HG03442 (cell line): Measurements from ENCODE around the gene ADORA3.
"Not testable (repeated sequence)": the region's sequence is repeated elsewhere in the genome, so short reads cannot be mapped to it uniquely, and the experiment has no call there.

ENCODE experiments used
- ATAC-seq: cut with Tn5 transposase; IDR thresholded peaks from one replicate; pipeline ENCODE4 v1.9.1; 2021; ENCODE audit warnings: mild to moderate bottlenecking, moderate library complexity; ENCODE audit not compliant: unreplicated experiment

ADORA3 gene

DNA sequence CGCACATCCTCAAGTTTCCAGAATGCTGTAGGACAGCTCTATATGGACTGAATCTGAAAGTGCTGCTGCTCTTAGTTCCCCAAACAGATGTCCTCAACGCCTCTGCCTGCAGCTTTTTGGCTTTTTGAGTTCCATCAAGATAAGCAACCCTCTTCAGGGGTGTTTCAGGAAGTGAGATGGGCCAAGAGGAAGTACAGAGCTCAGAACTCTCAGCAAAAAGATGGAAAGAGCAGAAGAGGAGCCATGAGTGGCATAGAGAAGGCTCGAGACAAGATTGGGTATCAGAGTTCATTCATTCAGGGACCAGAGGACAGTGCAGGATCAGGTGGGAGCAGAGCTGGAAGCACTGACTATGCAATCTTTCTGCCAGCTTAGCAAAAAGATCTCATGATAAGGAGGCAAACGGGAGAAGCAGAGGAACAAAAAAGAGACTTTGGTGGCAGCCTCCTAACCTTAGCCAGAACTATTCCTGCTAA is at the start of gene ADORA3, which contains the start of gene TMIGD3:
ADORA3 (minus strand) TSS at position 49 of the 476 bp plus-strand sequence. CDS start 279 bp downstream, outside the sequence.
TMIGD3 (minus strand) TSS at position 49 of the 476 bp plus-strand sequence. CDS start 279 bp downstream, outside the sequence.
- no peak for ATAC-seq

- no peak for ATAC-seq
Measured at GRCh38 chr1:111553196-111553595, 49.8 kb upstream of the ADORA3 start.

GRCh38 chr1:111552587-111552986 is 49.2 kb upstream of the ADORA3 start:
- no peak for ATAC-seq

GRCh38 chr1:111551623-111552411 is 48.4 kb upstream of the ADORA3 start:
- ATAC-seq = no peak

DNA sequence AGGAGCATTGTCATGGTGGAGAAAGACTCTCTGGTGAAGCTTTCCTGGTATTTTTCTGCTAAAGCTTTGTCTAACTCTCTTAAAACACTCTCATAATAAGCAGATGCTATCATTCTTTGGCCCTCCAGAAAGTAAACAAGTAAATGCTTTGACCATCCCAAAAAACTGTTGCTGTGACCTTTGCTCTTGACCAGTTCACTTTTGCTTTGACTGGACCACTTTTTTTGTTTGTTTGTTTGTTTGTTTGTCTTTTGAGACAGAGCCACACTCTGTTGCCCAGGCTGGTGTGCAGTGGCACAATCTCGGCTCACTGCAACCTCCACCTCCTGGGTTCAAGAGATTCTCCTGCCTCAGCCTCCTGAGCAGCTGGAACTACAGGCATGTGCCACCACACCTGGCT is 44.4 kb upstream of the ADORA3 start:
- ATAC-seq = not testable (repeated sequence)

GRCh38 chr1:111542187-111542586 is 38.8 kb upstream of the ADORA3 start:
- ATAC-seq = no peak

DNA sequence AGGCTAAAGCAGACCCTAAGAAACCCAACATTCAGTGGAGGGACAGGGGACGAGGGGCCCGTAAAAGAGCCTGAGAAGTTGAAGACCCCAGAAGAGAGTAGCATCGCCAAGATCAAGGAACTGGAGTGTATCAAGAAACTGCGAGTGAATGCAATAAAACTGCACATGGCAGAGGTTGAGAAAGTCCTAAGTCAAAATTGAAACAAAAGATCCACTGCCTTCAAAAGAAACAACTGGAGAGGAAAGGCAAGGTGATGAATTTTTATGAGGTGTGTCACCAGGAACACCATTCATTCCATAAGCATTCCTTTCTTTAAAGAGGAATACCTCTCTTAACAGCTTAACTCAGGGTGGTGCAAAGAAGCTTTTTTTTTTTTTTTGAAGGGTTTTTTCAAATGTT is 38.3 kb upstream of the ADORA3 start:
- ATAC-seq = no peak

DNA sequence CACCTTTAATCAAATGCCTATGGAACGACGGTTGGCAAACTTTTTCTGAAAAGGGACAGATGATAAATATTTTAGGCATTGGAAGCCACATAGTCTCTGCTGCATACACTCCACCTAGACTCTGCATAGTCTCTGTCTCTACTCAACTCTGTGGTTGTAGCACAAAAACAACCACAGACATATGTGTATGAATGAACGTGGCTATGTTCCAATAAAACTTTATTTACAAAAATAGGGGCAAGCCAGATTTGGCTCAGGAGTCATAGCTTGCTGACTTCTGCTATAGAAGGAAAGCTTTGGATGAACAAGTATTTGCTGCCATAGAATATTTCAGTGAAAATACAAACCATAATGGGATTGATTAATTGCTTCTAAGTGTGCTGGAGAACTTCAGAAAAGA is 37.5 kb upstream of the ADORA3 start:
- ATAC-seq = no peak

- ATAC-seq = no peak
Measured at GRCh38 chr1:111538343-111539025, 35.1 kb upstream of the ADORA3 start.

- no peak for ATAC-seq
Measured at GRCh38 chr1:111535256-111536191, 32.1 kb upstream of the ADORA3 start.

- ATAC-seq = no peak
Measured at GRCh38 chr1:111520053-111520452, 16.6 kb upstream of the ADORA3 start.

GRCh38 chr1:111517469-111518225 is 14.2 kb upstream of the ADORA3 start:
- ATAC-seq = no peak

GRCh38 chr1:111516005-111516535 is 12.6 kb upstream of the ADORA3 start:
- ATAC-seq = peak; percentile 39

DNA sequence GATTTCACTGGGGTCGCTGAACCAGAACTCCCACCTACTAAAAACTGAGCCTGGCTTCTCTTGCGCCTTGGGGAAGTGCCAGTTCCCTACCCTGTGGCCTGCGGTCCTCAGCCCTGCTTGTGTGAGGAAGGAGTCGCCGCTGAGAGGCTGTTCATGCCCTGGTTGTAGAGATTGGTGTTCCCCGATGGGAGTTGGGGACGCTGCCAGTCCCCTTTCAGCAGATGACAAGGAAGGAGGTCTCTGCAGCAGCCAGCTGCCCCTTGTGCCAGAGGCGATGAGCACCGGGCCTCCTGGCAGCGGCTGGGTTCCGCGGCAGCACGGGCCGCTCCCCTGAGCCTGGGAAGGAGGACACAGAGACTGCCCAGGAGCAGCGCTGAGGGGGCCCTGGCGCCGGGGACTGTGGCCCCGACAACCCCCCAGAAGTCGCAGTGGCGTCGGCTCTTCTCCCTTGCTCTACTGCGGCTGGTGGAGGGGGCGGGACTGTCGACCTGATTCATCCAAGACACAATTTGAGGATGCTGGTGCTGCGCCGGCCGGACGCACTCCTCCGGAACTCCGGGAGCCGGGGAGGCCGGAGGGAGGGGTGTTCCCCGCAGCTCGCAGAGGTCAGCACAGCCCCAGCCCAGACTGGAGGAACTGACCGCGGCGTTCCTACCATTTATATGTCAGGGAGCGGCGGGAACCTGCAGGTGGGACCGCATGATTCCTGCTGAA is 12.0 kb upstream of the ADORA3 start:
- ATAC-seq = peak; percentile 27

DNA sequence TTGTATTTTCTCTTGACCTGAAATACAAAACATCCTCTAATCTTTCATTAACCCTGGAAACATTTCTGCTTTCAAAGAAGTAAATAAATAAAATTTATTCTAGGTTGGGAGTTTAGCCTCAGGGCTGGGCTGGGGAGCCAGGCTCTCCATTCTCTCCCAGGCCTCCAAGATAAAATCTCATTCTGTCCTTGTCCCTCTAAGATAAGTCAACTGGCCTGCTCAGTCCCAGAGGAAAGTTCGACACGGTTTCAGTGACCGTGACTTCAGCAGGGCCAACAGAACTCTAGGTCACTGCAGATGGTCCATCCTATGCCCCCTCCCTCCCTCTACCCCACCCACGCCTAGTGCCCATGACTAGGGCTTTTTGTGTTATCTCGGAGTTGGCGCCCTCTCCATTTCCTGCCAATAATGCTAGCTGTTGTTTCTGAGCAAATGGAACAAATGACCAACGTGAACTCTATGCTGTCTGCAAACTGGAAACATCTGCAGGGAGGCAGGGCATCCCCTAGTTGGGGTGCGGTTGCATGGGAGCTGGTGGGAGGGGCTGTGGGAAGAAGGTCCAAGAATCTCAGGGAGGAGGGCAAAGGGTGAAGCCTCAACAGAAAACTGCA is 10.1 kb upstream of the ADORA3 start:
- ATAC-seq = no peak

- ATAC-seq = no peak
Measured at GRCh38 chr1:111512931-111513330, 9.5 kb upstream of the ADORA3 start.

GRCh38 chr1:111512132-111512889 is 8.9 kb upstream of the ADORA3 start:
- ATAC-seq = no peak

DNA sequence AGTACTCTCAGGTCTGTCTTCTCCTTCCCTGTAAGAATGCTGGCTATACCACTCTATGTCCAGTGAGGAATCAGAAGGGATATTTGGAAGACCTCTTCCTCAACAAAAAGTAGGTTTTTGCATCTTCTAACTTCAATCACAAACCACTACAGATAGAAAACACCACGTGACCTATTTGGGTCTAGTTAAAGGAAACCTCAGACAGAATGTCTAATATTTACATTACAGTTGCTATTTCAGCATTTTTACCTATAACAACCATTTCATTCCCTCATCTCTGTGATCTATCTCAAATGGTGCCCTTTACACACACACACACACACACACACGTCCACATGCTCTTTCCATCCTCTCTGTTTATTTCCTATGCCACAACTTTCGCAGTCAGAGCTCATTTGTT is 7.9 kb upstream of the ADORA3 start:
- no peak for ATAC-seq
